ENCODE measurements around the gene ZNF280A.
"Not testable (repeated sequence)": the region's sequence is repeated elsewhere in the genome, so short reads cannot be mapped to it uniquely, and the experiment has no call there.

Gene ZNF280A

DNA sequence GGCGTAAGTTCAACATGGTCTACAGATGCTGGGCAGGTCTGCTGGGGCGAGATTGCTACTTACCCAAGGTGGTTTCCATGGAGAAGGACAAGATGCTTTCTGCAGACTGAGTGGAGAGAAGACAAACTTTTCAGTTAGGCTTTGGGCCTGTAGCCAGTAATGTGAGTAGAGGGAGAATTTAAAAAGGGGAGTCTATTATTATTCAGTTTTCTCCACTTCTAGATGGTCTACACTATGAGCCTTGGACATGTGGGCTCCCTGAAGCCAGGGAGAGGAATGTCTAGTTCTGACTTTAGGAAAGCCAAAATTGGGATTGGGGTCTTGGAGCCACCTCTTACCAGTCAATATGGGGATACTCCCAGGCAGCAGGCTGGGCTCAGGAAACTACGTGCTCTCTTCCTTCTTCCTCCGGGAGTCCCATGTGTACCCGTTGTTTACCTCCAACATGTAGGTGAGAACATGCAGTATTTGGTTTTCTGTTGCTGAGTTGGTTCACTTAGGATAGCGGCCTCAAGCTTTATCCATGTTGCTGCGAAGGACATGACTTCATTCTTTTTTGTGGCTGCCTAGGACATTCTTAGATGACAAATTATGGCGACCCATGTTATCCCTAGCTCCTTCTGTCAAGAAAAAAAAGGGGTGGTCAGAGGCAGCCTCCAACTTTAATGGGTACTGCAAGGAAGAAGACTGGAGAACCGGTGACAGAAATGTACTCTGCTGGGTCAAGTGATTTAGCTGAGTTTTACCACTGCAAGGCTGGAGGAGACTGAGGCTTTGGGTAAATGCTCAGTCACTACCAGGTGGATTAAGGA is 14.7 kb upstream of the ZNF280A start:
- no peak for DNase-seq (ENCODE audit: low spot score)
- no peak overlapping the region for H3K27ac ChIP-seq
- TF ChIP-seq, protein P1, sequence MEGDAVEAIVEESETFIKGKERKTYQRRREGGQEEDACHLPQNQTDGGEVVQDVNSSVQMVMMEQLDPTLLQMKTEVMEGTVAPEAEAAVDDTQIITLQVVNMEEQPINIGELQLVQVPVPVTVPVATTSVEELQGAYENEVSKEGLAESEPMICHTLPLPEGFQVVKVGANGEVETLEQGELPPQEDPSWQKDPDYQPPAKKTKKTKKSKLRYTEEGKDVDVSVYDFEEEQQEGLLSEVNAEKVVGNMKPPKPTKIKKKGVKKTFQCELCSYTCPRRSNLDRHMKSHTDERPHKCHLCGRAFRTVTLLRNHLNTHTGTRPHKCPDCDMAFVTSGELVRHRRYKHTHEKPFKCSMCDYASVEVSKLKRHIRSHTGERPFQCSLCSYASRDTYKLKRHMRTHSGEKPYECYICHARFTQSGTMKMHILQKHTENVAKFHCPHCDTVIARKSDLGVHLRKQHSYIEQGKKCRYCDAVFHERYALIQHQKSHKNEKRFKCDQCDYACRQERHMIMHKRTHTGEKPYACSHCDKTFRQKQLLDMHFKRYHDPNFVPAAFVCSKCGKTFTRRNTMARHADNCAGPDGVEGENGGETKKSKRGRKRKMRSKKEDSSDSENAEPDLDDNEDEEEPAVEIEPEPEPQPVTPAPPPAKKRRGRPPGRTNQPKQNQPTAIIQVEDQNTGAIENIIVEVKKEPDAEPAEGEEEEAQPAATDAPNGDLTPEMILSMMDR (conservative IDR thresholded peaks at IDR 0.05; ENCODE audit: low read depth): no peak
- ChIA-PET POLR2A (ENCODE audit: low non-redundant PET) (no interaction called here), CTCF (no interaction called here)

DNA sequence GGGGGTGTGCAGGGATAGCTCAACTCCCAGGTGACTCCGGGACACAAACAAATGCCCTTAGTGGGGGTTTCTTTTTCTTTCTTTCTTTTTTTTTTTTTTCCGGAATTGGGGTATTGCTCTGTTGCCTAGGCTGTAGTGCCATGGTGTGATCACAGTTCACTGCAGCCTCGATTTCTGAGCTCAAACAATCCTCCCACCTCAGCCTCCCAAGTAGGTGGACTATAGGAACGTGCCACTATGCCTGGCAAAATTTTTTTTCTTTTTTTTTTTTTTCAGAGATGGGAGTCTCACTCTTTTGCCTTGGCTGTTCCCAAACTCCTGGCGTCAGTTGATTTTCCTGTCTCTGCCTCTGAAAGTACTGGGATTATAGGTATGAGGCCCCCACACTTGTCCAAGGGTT is 13.8 kb upstream of the ZNF280A start:
- POLR2A ChIA-PET (ENCODE audit: low non-redundant PET): no interaction called here

DNA sequence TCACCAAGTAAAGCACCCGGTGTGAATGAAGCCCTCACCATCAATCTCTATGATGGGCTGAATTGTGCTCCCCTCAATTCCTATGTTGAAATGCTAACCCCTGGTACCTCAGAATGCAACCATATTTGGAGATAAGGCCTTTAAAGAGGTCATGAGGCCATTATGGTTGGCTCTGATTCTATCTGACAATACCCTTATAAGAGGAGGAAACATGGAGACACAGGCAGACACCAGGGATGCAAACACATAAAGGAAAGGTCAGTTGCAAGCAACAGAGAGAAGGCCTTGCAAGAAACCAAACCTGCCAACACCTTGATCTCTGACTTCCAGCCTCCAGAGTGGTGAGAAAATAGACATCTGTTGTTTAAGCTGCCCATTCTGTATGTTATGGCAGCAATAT is 13.3 kb upstream of the ZNF280A start:
- ChIA-PET CTCF (no interaction called here), POLR2A (ENCODE audit: low non-redundant PET) (no interaction called here)
- TF ChIP-seq, protein P1 (conservative IDR thresholded peaks at IDR 0.05; ENCODE audit: low read depth): no peak
- H3K27ac ChIP-seq: no peak overlapping the region
- DNase-seq (ENCODE audit: low spot score): no peak

More for the DNA sequence above, 13.8 kb upstream of the ZNF280A start:
- CTCF ChIA-PET: no interaction called here
- DNase-seq (ENCODE audit: low spot score): no peak
- TF ChIP-seq, protein P1 (conservative IDR thresholded peaks at IDR 0.05; ENCODE audit: low read depth): no peak
- H3K27ac ChIP-seq: no peak overlapping the region

DNA sequence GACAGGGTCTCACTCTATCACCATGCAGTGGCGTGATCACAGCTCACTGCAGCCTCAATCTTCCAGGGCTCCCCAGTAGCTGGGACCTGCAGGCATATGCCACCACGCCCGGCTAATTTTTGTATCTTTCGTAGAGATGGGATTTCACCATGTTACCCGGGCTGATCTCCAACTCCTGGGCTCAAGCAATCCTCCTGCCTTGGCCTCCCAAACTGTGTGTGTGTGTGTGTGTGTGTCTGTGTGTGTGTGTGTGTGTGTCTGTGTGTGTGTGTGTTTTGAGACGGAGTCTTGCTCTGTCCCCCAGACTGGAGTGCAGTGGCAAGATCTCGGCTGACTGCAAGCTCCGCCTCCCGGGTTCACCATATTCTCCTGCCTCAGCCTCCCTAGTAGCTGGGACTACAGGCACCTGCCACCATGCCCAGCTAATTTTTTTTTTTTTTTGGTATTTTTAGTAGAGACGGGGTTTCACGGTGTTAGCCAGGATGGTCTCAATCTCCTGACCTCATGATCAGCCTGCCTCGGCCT is 12.5 kb upstream of the ZNF280A start:
- DNase-seq (ENCODE audit: low spot score); H3K27ac ChIP-seq; POLR2A ChIA-PET (ENCODE audit: low non-redundant PET): not testable (repeated sequence)
- CTCF ChIA-PET: interaction anchor here (1.4 kb wide), 1 partner anchor 24 kb away, joined by 9 read pairs; the partner anchor contains the start of gene ZNF280B

DNA sequence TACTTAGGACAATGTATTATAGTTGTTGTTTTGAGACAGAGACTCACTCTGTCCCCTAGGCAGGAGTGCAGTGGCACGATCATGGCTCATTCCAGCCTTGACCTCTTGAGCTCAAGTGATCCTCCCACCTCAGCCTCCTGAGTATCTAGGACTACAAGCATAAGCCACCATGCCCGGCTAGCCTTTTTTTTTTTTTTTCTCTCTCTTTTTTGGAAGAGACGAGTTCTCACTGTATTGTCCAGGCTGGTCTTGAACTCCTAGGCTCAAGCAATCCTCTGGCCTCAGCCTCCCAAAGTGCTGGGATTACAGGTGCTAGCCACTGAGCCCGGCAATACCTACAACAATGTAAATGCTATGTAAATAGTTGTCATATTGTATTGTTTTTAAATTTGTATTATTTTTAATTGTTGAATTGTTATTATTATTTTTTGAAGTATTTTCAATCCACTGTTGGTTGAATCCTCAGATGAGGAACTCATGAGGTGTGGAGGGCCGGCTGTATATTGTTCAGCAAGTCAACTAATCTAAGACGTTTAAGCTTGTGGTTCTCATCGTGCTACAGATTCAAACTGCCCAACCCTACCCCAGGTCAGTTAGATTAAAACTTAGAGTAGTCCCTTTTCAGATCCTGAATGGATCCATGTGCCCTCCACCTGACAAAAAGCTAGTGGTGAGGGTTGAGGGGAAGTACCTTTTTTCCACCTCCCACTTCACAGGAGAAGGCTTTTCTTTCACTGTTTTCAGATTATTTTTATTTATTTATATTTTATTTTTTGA is 11.9 kb upstream of the ZNF280A start:
- CTCF ChIA-PET: interaction anchor here (1.4 kb wide), 1 partner anchor 24 kb away, joined by 9 read pairs; the partner anchor contains the start of gene ZNF280B

DNA sequence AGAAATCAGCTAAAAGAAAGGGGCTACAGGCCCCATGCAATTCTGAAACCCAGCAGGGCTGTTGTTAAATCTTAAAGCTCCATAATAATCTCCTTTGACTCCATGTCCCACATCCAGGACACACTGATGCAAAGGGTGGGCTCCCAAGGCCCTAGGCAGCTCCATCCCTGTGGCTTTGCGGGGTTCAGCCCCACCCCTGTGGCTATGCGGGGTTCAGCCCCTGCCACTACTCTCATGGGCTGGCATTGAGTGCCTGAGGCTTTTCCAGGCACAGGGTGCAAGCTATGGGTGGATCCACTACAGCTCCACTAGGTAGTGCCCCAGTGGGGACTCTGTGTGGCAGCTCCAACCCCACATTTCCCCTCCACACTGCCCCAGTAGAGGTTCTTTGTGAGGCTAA is 8.7 kb upstream of the ZNF280A start:
- TF ChIP-seq, protein P1 (conservative IDR thresholded peaks at IDR 0.05; ENCODE audit: low read depth): no peak
- ChIA-PET POLR2A (ENCODE audit: low non-redundant PET) (no interaction called here), CTCF (no interaction called here)
- H3K27ac ChIP-seq: no peak overlapping the region
- DNase-seq (ENCODE audit: low spot score): no peak

More for the DNA sequence above, 11.9 kb upstream of the ZNF280A start:
- H3K27ac ChIP-seq: no peak overlapping the region
- POLR2A ChIA-PET (ENCODE audit: low non-redundant PET): no interaction called here
- TF ChIP-seq, protein P1 (conservative IDR thresholded peaks at IDR 0.05; ENCODE audit: low read depth): no peak
- no peak for DNase-seq (ENCODE audit: low spot score)
